Inflammatory macrophage treated with lipopolysaccharide for 4 hours (primary cell): ENCODE data around the gene MPP1.
"Not testable (repeated sequence)": the region's sequence is repeated elsewhere in the genome, so short reads cannot be mapped to it uniquely, and the experiment has no call there.

Source experiments
- DNase-seq: peaks from one replicate; pipeline ENCODE4 v3.0.0-alpha.2; 2020

The MPP1 gene

GRCh38 chrX:154804957-154805695 is at the start of gene MPP1:
TSS of gene MPP1 (minus strand) at chrX:154805485. CDS start at chrX:154805373, 112 bp downstream.
- peak; percentile 77 for DNase-seq

- DNase-seq = no peak
Measured at GRCh38 chrX:154850957-154851611, 45.8 kb upstream of the MPP1 start.

- peak; percentile 60 for DNase-seq
Measured at GRCh38 chrX:154840856-154841255, 35.6 kb upstream of the MPP1 start.

- DNase-seq = no peak
Measured at GRCh38 chrX:154836163-154836562, 30.9 kb upstream of the MPP1 start.

GRCh38 chrX:154834562-154834961 is 29.3 kb upstream of the MPP1 start, which contains the start of gene SMIM9:
TSS of gene SMIM9 (minus strand) at chrX:154834662. CDS start at chrX:154830856, 3,806 bp downstream.
- no peak for DNase-seq

GRCh38 chrX:154833746-154834274 is 28.5 kb upstream of the MPP1 start:
- no peak for DNase-seq

- no peak for DNase-seq
Measured at GRCh38 chrX:154829926-154830442, 24.7 kb upstream of the MPP1 start.

- DNase-seq = peak; percentile 60
Measured at GRCh38 chrX:154829134-154829533, 23.8 kb upstream of the MPP1 start.

- DNase-seq = no peak
Measured at GRCh38 chrX:154828016-154828408, 22.7 kb upstream of the MPP1 start.

- peak; percentile 73 for DNase-seq
Measured at GRCh38 chrX:154827194-154828015, 22.1 kb upstream of the MPP1 start.

GRCh38 chrX:154825586-154825985 is 20.3 kb upstream of the MPP1 start:
- not testable (repeated sequence) for DNase-seq

- no peak for DNase-seq
Measured at GRCh38 chrX:154824638-154825037, 19.4 kb upstream of the MPP1 start.

- DNase-seq = no peak
Measured at GRCh38 chrX:154822029-154822428, 16.7 kb upstream of the MPP1 start.

GRCh38 chrX:154821523-154821922 is 16.2 kb upstream of the MPP1 start:
- DNase-seq = no peak

- no peak for DNase-seq
Measured at GRCh38 chrX:154819771-154820341, 14.6 kb upstream of the MPP1 start.

GRCh38 chrX:154818916-154819770 is 13.9 kb upstream of the MPP1 start:
- DNase-seq = no peak

GRCh38 chrX:154817048-154817618 is 11.8 kb upstream of the MPP1 start:
- not testable (repeated sequence) for DNase-seq

- DNase-seq = not testable (repeated sequence)
Measured at GRCh38 chrX:154816326-154816898, 11.1 kb upstream of the MPP1 start.

GRCh38 chrX:154815274-154815818 is 10.1 kb upstream of the MPP1 start:
- no peak for DNase-seq

- DNase-seq = no peak
Measured at GRCh38 chrX:154813801-154814200, 8.5 kb upstream of the MPP1 start.
